Ovary (tissue), 9 donors: ENCODE data around the gene UTP4. TPM values are rescaled to one million over a fixed set of nuclear protein-coding genes. Genes with fewer than 3 reads are reported as not detected.

Experiments
- DNase-seq, 5 donors: peaks; one replicate each; pipeline ENCODE4 v3.0.0-alpha.2; 2019 to 2020
- H3K27ac ChIP-seq, 2 donors: fragments of 200-600 bp; one replicate each; pipeline versions ENCODE4 v1.5.1 to v1.8.0; 2019 to 2022
- H3K27me3 ChIP-seq: fragments of 200-600 bp; one replicate; pipeline ENCODE4 v1.8.0; 2022
- H3K36me3 ChIP-seq: fragments of 200-600 bp; sonication (generic); one replicate; pipeline ENCODE4 v1.5.1; 2019
- H3K4me1 ChIP-seq: one replicate; pipeline ENCODE4 v1.8.1; 2013; ENCODE audit warnings: mild to moderate bottlenecking, moderate library complexity; ENCODE audit not compliant: insufficient read depth
- H3K4me3 ChIP-seq: fragments of 200-600 bp; sonication (generic); one replicate; pipeline ENCODE4 v1.5.1; 2017
- H3K9me3 ChIP-seq, 2 donors: fragments of 200-600 bp in 1 of 2; sonication (generic) in 1 of 2; one replicate each; pipeline versions ENCODE4 v1.5.1 to v1.8.1; 2013 to 2019; ENCODE audit warnings: mild to moderate bottlenecking in 1 of 2, moderate library complexity in 1 of 2
- EP300 ChIP-seq: sonication (generic); formaldehyde crosslinking; IDR thresholded peaks from one replicate; pipeline ENCODE4 v1.6.1; 2017; ENCODE audit warnings: antibody characterized with exemption
- POLR2A ChIP-seq: fragments of 450-650 bp; IDR thresholded peaks from one replicate; pipeline ENCODE4 v1.6.1; 2017; ENCODE audit warnings: antibody characterized with exemption, mild to moderate bottlenecking, moderate library complexity
- WGBS, 3 donors: extraction: QIAGEN DNeasy Blood & Tissue Kit in 1 of 3; methylation state at CpG; one replicate each; pipeline versions ENCODE4 v1.1.5 to v1.1.7; 2013 to 2017; 5-methylcytosine and 5-hydroxymethylcytosine counted together
- intact Hi-C, 4 donors: fragments of 100-400 bp; cut with DNase I; formaldehyde crosslinking; loops; one replicate each; pipeline versions ENCODE4 v1.11.0 to v1.15.1; 2022 to 2023
- polyA plus RNA-seq, 2 donors: library from polyadenylated mRNA; stranded (reverse); fragments of 200-250 nt in 1 of 2; fragments of 350-450 nt in 1 of 2; fragmentation: Illumina TruSeq in 1 of 2; extraction: RNeasy Lipid Tissue Mini Kit (QIAGEN cat#74804) in 1 of 2; gene quantifications; one replicate each; pipeline ENCODE4 v1.2.3, GENCODE V29; 2013 to 2014
- total RNA-seq, 7 donors: library from RNA; depleted of rRNA in 2 of 7; stranded (reverse); fragments of >200 nt in 2 of 7; fragmentation: NEBNext Ultra II Directional in 3 of 7; extraction: Animal tissue kit (Norgen Biotek cat#: 25700) in 3 of 7; gene quantifications; one replicate each; pipeline versions ENCODE4 v1.1.0 to v1.2.4, GENCODE V29; 2016 to 2023
- TF ChIP-seq, protein P1 (sequence below), 3 donors: fragments of 450-650 bp in 2 of 3; fragments of 200-600 bp in 1 of 3; IDR thresholded peaks; one replicate each; pipeline versions ENCODE4 v1.5.1 to v1.8.0; 2016 to 2022; ENCODE audit warnings: antibody characterized with exemption in 3 of 3, mild to moderate bottlenecking in 1 of 3
- donor health status: DM: no; HTN: no; CAD: no; lungs with moderate emphysema.
- donor health status: DM: no; HTN: no; CAD: no.
- donor health status: Bipolar disorder and iron deficiency.
- donor health status: DM: yes; HTN: yes; CAD: no.
- donor health status: DM: no; HTN: no; CAD: no.
- donor health status: DM: yes; HTN: yes; CAD: no.

The UTP4 gene
- total and polyA plus RNA-seq, 9 donors = 13.8 to 52.4 (median 40.2) TPM

DNA sequence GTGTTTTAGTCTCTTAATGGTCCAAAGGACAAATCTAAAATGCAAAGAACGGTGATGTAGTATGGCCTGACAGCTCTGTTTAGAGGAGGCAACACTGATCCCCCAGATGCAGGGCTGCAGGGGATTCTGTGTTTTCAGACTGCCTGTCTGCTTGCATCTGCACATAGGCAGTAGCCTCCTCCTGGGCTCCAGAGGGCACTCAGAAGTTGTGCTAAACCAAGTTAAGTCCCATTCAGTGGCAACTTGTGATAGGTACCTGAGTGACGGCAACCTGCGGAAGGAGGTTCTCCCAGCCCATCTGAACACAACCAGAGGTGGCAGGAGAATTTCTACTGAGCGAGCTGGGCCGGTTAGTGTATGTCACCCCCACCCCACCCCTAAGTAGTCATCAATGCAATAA is 17.1 kb upstream of the UTP4 start:
- no peak overlapping the region for H3K27ac ChIP-seq
- H3K36me3 ChIP-seq = no peaks in the 10 kb centered on the region
- intact Hi-C loops = loop anchor here in 1 of 4 donors (5.0 kb wide), 1 partner anchor 263 kb away; no protein-coding TSS in a partner anchor
- WGBS, 3 donors = 95 to 96% (median 96%) methylated on average over 5 of the region's 5 CpGs
- no peaks in the 10 kb centered on the region for H3K9me3 ChIP-seq
- no peaks in the 10 kb centered on the region for H3K27me3 ChIP-seq
- TF ChIP-seq, protein P1, sequence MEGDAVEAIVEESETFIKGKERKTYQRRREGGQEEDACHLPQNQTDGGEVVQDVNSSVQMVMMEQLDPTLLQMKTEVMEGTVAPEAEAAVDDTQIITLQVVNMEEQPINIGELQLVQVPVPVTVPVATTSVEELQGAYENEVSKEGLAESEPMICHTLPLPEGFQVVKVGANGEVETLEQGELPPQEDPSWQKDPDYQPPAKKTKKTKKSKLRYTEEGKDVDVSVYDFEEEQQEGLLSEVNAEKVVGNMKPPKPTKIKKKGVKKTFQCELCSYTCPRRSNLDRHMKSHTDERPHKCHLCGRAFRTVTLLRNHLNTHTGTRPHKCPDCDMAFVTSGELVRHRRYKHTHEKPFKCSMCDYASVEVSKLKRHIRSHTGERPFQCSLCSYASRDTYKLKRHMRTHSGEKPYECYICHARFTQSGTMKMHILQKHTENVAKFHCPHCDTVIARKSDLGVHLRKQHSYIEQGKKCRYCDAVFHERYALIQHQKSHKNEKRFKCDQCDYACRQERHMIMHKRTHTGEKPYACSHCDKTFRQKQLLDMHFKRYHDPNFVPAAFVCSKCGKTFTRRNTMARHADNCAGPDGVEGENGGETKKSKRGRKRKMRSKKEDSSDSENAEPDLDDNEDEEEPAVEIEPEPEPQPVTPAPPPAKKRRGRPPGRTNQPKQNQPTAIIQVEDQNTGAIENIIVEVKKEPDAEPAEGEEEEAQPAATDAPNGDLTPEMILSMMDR (IDR thresholded peaks at IDR 0.05) = no peak
- TF ChIP-seq POLR2A (no peak), EP300 (no peak)
- H3K4me1 ChIP-seq = no peaks in the 10 kb centered on the region
- DNase-seq = peak in 1 of 5 donors; percentile 11
- H3K4me3 ChIP-seq = no peak overlapping the region

DNA sequence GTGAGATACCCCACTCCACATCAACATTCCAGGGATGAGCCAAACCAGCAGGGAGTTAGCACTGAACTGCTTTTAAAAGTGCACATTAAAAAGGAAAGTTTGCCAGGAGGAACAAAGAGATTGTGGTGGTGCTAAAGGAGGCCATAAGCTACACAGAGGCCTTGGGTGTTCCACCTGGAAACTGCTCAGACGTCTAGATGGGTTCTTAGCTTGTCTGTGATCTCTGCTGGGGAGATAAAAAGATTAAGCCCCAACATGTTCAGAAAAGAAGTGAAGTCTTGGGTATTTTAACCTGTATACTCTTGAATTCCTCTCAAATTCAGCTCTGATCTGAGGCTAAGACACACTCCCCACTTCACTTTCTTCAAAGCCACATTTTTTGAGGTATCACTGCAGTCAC is 16.6 kb upstream of the UTP4 start:
- no peak overlapping the region for H3K27ac ChIP-seq
- no peak overlapping the region for H3K4me3 ChIP-seq
- DNase-seq = no peak
- no peaks in the 10 kb centered on the region for H3K9me3 ChIP-seq
- H3K4me1 ChIP-seq = no peaks in the 10 kb centered on the region
- 65 to 78% (median 67%) methylated on average over 1 of the region's 1 CpG for WGBS, 3 donors
- no peaks in the 10 kb centered on the region for H3K27me3 ChIP-seq
- TF ChIP-seq EP300 = no peak
- TF ChIP-seq POLR2A = no peak
- TF ChIP-seq, protein P1 (IDR thresholded peaks at IDR 0.05) = no peak
- intact Hi-C loops = loop anchor here in 1 of 4 donors (5.0 kb wide), 1 partner anchor 264 kb away; no protein-coding TSS in a partner anchor
- H3K36me3 ChIP-seq = no peaks in the 10 kb centered on the region

DNA sequence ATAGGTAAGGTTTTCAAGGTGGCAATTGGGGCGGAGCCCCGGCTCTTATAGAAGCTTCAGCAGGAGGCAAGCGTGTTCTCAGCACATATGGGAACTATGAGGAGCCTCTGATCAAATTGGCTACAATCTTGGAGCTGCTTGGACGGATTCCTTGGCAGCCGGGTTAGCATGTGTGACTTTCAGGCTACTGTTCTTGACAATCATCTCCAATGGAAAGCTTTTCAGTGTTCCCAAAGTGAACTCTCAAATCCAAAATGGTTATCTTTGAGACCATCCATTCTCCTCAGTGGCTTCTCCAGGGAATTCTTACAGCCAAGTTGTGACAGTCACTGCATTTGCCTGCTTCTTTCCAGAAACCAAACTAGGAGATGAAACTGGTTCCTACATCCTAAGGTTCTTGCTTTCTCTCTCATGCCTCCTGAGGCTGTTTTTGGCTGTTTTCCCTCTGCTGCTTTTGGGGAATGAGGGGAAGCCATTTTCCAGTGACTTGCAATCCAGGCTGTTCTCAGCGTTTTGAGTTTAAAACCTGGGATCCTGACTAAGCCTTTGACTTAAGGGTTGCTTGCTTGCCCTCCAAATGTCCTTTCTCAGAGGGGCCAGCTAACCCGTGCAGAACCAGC is 16.1 kb upstream of the UTP4 start:
- TF ChIP-seq, protein P1 (IDR thresholded peaks at IDR 0.05) = no peak
- TF ChIP-seq POLR2A = no peak
- TF ChIP-seq EP300 = no peak
- no peaks in the 10 kb centered on the region for H3K36me3 ChIP-seq
- intact Hi-C loops = loop anchor here in 1 of 4 donors (5.0 kb wide), 1 partner anchor 264 kb away; no protein-coding TSS in a partner anchor
- WGBS, 3 donors = 91 to 92% (median 91%) methylated on average over 7 of the region's 7 CpGs
- H3K27ac ChIP-seq = no peak overlapping the region
- H3K27me3 ChIP-seq = no peaks in the 10 kb centered on the region
- H3K4me3 ChIP-seq = no peak overlapping the region
- H3K9me3 ChIP-seq = no peaks in the 10 kb centered on the region
- no peaks in the 10 kb centered on the region for H3K4me1 ChIP-seq
- DNase-seq = peak in 1 of 5 donors; percentile 10

DNA sequence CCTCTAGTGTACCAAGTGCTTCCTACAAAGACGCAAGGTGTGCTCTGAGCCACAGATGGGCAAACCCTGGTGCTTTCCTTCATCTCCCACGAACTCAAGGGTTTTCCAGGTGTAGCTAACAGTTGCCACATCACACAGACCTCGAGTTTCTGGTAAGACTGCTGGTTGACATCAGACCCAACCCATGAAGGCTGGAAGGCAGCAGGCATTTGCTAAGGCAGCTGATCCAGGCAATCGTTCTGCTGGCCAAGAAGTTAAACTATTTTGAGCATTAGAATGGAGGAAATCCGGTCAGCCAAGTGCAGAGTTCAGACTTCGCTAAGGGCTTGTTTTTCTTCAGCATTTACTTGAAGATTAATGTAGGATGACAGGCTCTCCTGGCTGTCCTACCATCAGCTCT is 15.5 kb upstream of the UTP4 start:
- Histone ChIP-seq H3K4me3 (no peak overlapping the region), H3K36me3 (no peaks in the 10 kb centered on the region), H3K27me3 (no peaks in the 10 kb centered on the region), H3K4me1 (no peaks in the 10 kb centered on the region), H3K9me3 (no peaks in the 10 kb centered on the region), H3K27ac (no peak overlapping the region)
- DNase-seq = peak in 1 of 5 donors; percentile 6
- whole genome bisulfite sequencing, 3 donors = 68 to 72% (median 70%) methylated on average over 6 of the region's 6 CpGs
- TF ChIP-seq, protein P1 (IDR thresholded peaks at IDR 0.05) = no peak
- TF ChIP-seq POLR2A (no peak), EP300 (no peak)
- intact Hi-C loops = loop anchor here in 1 of 4 donors (5.0 kb wide), 1 partner anchor 265 kb away; no protein-coding TSS in a partner anchor
